ENCODE data around the gene SLC37A1. TPM values are rescaled to one million over a fixed set of nuclear protein-coding genes. Genes with fewer than 3 reads are reported as not detected.

The SLC37A1 gene
- total RNA-seq, 1 experiment from 2014 or later = 15.0 TPM

GRCh38 chr21:42515708-42516502 lies 2.3 kb downstream of the SLC37A1 start:
- POLR2A ChIA-PET = no interaction called here
- intact Hi-C loops (cut with micrococcal nuclease) = loop anchor here (5.0 kb wide), 1 partner anchor 64 kb away; no protein-coding TSS in a partner anchor
- H3K27ac ChIP-seq (ENCODE audit: low read depth, low read length) = peak overlapping the region; percentile 30
- peaks cover 0 to 7% of the 10 kb centered on the region in 2 experiments; a peak in 2 of 4 replicates for H3K36me3 ChIP-seq (ENCODE audit: control insufficient read depth in 1 of 2, insufficient read depth in 2 of 2, low read length in 2 of 2)
- DNase-seq (ENCODE audit: low read depth, low spot score) = peak; percentile 48
- ATAC-seq = no peak
- H3K4me1 ChIP-seq (ENCODE audit: control insufficient read depth in 1 of 2, insufficient read depth in 2 of 2, low read length in 2 of 2) = peaks cover 46 to 57% of the 10 kb centered on the region in 2 experiments
- H3K4me2 ChIP-seq (ENCODE audit: low read length) = peak overlapping the region; percentile 83
- H4K20me1 ChIP-seq (ENCODE audit: insufficient read depth) = no peaks in the 10 kb centered on the region
- H3K9ac ChIP-seq (ENCODE audit: low read length) = no peak overlapping the region
- no peaks in the 10 kb centered on the region for H3K9me2 ChIP-seq (ENCODE audit: insufficient read depth)
- H3K9me3 ChIP-seq (ENCODE audit: control insufficient read depth in 1 of 2, insufficient read depth in 1 of 2, low read depth in 1 of 2, low read length in 2 of 2) = no peaks in the 10 kb centered on the region
- H3K27me3 ChIP-seq (ENCODE audit: insufficient read depth, low read length) = no peaks in the 10 kb centered on the region
- BruUV-seq (replicated peaks) = no TSS peak
- CTCF ChIA-PET = interaction anchor here (0.6 kb wide), 1 partner anchor 266 kb away, joined by 3 read pairs; no protein-coding TSS in a partner anchor
- H3K4me3 ChIP-seq (replicated peaks in 1 of 2; ENCODE audit: low read depth in 1 of 2, low read length in 2 of 2) = peak overlapping the region in 1 of 2 experiments; percentile 13; a peak in 1 of 4 replicates
- TF ChIP-seq ATF3 (IDR thresholded peaks at IDR 0.05) (no peak), SP1 (IDR thresholded peaks at IDR 0.05; ENCODE audit: low read depth) (no peak)
- no peaks in the 10 kb centered on the region for H3K79me2 ChIP-seq (ENCODE audit: insufficient read depth, low read length)
- H2AFZ ChIP-seq (ENCODE audit: low read depth, low read length, poor library complexity, severe bottlenecking) = no peak overlapping the region
- RAD21 ChIA-PET (ENCODE audit: low non-redundant PET in 1 of 2, low total read pairs in 2 of 2, uncharacterized antibody in 2 of 2, unreplicated experiment in 2 of 2) = no interaction called here

GRCh38 chr21:42518215-42518614 lies 4.6 kb downstream of the SLC37A1 start:
- Histone ChIP-seq H3K27me3 (ENCODE audit: insufficient read depth, low read length) (no peaks in the 10 kb centered on the region), H3K9me3 (ENCODE audit: control insufficient read depth in 1 of 2, insufficient read depth in 1 of 2, low read depth in 1 of 2, low read length in 2 of 2) (no peaks in the 10 kb centered on the region), H3K9me2 (ENCODE audit: insufficient read depth) (no peaks in the 10 kb centered on the region), H3K4me1 (ENCODE audit: control insufficient read depth in 1 of 2, insufficient read depth in 2 of 2, low read length in 2 of 2) (peaks cover 46 to 53% of the 10 kb centered on the region in 2 experiments), H3K27ac (ENCODE audit: low read depth, low read length) (peak overlapping the region; percentile 76), H4K20me1 (ENCODE audit: insufficient read depth) (no peaks in the 10 kb centered on the region), H3K4me2 (ENCODE audit: low read length) (peak overlapping the region; percentile 83), H3K79me2 (ENCODE audit: insufficient read depth, low read length) (no peaks in the 10 kb centered on the region), H2AFZ (ENCODE audit: low read depth, low read length, poor library complexity, severe bottlenecking) (no peak overlapping the region), H3K9ac (ENCODE audit: low read length) (peak overlapping the region; percentile 42), H3K4me3 (replicated peaks in 1 of 2; ENCODE audit: low read depth in 1 of 2, low read length in 2 of 2) (peak overlapping the region; percentile 6 to 19; a peak in 3 of 4 replicates), H3K36me3 (ENCODE audit: control insufficient read depth in 1 of 2, insufficient read depth in 2 of 2, low read length in 2 of 2) (peaks cover 0 to 7% of the 10 kb centered on the region in 2 experiments; a peak in 2 of 4 replicates)
- no TSS peak for BruUV-seq (replicated peaks)
- intact Hi-C loops (cut with micrococcal nuclease) = loop anchor here (5.0 kb wide), 1 partner anchor 66 kb away; no protein-coding TSS in a partner anchor
- TF ChIP-seq SP1 (IDR thresholded peaks at IDR 0.05; ENCODE audit: low read depth) = no peak
- TF ChIP-seq TCF7L2 (IDR thresholded peaks at IDR 0.05; ENCODE audit: borderline replicate concordance, extremely low read depth, insufficient read depth, insufficient read length) = peak; percentile 50
- TF ChIP-seq POLR2AphosphoS5 (IDR thresholded peaks at IDR 0.05; ENCODE audit: low read depth, low read length) = peak; percentile 35; the same call in 1 of the 2 replicates
- CTCF ChIA-PET = no interaction called here
- RAD21 ChIA-PET (ENCODE audit: low non-redundant PET in 1 of 2, low total read pairs in 2 of 2, uncharacterized antibody in 2 of 2, unreplicated experiment in 2 of 2) = no interaction called here
- POLR2A ChIA-PET = interaction anchor here (1.0 to 1.5 kb wide), 2 partner anchors 13 to 101 kb away, joined by 3 read pairs; no protein-coding TSS in a partner anchor
- DNase-seq (ENCODE audit: low read depth, low spot score) (peak; percentile 92), ATAC-seq (peak; percentile 76)

Measured in HCT116 (cell line).